Measurements from ENCODE around the gene PACRG.

DNA sequence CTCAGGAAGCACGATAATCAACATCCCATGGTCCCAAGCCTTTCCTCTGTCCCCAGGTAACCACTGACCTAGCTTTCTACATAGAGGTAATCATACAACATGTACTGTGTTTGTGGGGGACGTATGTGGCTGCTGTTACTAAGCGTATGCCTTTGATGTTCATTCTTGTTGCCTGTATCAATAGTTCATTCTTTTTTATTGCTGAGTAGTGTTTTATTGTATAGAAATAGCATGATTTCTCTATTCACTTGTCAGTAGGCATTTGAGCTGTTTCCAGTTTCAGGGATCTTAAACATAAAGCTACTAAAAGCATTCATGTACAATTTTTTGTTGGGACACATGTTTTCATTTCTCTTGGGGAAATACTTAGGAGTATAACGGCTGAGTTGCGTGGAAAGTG, 185.4 kb downstream of the PACRG start:
- TF ChIP-seq EZH2 (IDR thresholded peaks at IDR 0.05; ENCODE audit: low read depth, unreplicated experiment) = no peak
- no peak for TF ChIP-seq CTCF (conservative IDR thresholded peaks at IDR 0.05; ENCODE audit: low read depth in 2 of 2)
- TF ChIP-seq POLR2AphosphoS5 (IDR thresholded peaks at IDR 0.05; ENCODE audit: low read depth) = no peak
- TF ChIP-seq, protein P1, sequence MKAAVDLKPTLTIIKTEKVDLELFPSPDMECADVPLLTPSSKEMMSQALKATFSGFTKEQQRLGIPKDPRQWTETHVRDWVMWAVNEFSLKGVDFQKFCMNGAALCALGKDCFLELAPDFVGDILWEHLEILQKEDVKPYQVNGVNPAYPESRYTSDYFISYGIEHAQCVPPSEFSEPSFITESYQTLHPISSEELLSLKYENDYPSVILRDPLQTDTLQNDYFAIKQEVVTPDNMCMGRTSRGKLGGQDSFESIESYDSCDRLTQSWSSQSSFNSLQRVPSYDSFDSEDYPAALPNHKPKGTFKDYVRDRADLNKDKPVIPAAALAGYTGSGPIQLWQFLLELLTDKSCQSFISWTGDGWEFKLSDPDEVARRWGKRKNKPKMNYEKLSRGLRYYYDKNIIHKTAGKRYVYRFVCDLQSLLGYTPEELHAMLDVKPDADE (IDR thresholded peaks at IDR 0.05) = no peak
- TF ChIP-seq ZNF462 (CRISPR knock-in tag; IDR thresholded peaks at IDR 0.05) = no peak
- TF ChIP-seq EZH2phosphoT487 (IDR thresholded peaks at IDR 0.05; ENCODE audit: unreplicated experiment) = no peak
- TF ChIP-seq REST (IDR thresholded peaks at IDR 0.05; ENCODE audit: unreplicated experiment) = no peak
- TF ChIP-seq JUNB (IDR thresholded peaks at IDR 0.05; ENCODE audit: unreplicated experiment) = no peak
- no peak for TF ChIP-seq CREB1 (CRISPR knock-in tag; IDR thresholded peaks at IDR 0.05; ENCODE audit: low read depth)
- no peak for TF ChIP-seq ZNF114 (CRISPR knock-in tag; IDR thresholded peaks at IDR 0.05)
- no peak for TF ChIP-seq ZNF331 (CRISPR knock-in tag; IDR thresholded peaks at IDR 0.05; ENCODE audit: low read depth)
- TF ChIP-seq STAT1 (IDR thresholded peaks at IDR 0.05; ENCODE audit: unreplicated experiment) = no peak
